ENCODE measurements around the gene HS6ST1. TPM values are rescaled to one million over a fixed set of nuclear protein-coding genes. Genes with fewer than 3 reads are reported as not detected.

HS6ST1 gene
- total and polyA plus RNA-seq, 4 donors: 17.9 to 31.9 (median 25.4) TPM

GRCh38 chr2:128233790-128234395 is 84.8 kb downstream of the HS6ST1 start:
- H3K27ac ChIP-seq (ENCODE audit: low read depth in 1 of 2, low read length in 2 of 2): peak overlapping the region in 1 of 2 donors; percentile 76
- no peaks in the 10 kb centered on the region for H3K27me3 ChIP-seq (ENCODE audit: control insufficient read depth in 4 of 4, insufficient read depth in 4 of 4, low read length in 3 of 4)
- H3K4me1 ChIP-seq (ENCODE audit: control insufficient read depth in 4 of 4, insufficient read depth in 4 of 4, low read length in 3 of 4): peaks cover 0 to 12% (median 7%) of the 10 kb centered on the region in 4 donors
- DNase-seq (ENCODE audit: low spot score): no peak
- H3K9ac ChIP-seq (ENCODE audit: low read depth in 1 of 2, low read length in 2 of 2): no peak overlapping the region
- TF ChIP-seq HNF4G (IDR thresholded peaks at IDR 0.05) (no peak), JUND (IDR thresholded peaks at IDR 0.05) (no peak), REST (IDR thresholded peaks at IDR 0.05) (no peak), TAF1 (conservative IDR thresholded peaks at IDR 0.05) (no peak), ATF3 (IDR thresholded peaks at IDR 0.05) (no peak), MAX (IDR thresholded peaks at IDR 0.05) (no peak), EGR1 (IDR thresholded peaks at IDR 0.05; ENCODE audit: low read depth in 2 of 2) (no peak), YY1 (IDR thresholded peaks at IDR 0.05) (no peak)
- no peaks in the 10 kb centered on the region for H3K36me3 ChIP-seq (ENCODE audit: control insufficient read depth in 4 of 4, insufficient read depth in 3 of 4, low read depth in 1 of 4, low read length in 3 of 4)
- H3K4me3 ChIP-seq (ENCODE audit: low read depth in 1 of 3, low read length in 3 of 3): peak overlapping the region in 1 of 3 donors; percentile 66
- H3K9me3 ChIP-seq (ENCODE audit: control insufficient read depth in 4 of 4, low read length in 3 of 4): no peaks in the 10 kb centered on the region
- WGBS: 34% methylated on average over 11 of the region's 11 CpGs

GRCh38 chr2:128232965-128233789 is 85.5 kb downstream of the HS6ST1 start:
- peak overlapping the region; percentile 54 to 85 for H3K9ac ChIP-seq (ENCODE audit: low read depth in 1 of 2, low read length in 2 of 2)
- WGBS: under 1% methylated on average over 84 of the region's 84 CpGs
- peaks cover 0 to 12% (median 7%) of the 10 kb centered on the region in 4 donors for H3K4me1 ChIP-seq (ENCODE audit: control insufficient read depth in 4 of 4, insufficient read depth in 4 of 4, low read length in 3 of 4)
- peak overlapping the region; percentile 63 to 66 (median 63) for H3K4me3 ChIP-seq (ENCODE audit: low read depth in 1 of 3, low read length in 3 of 3)
- peak overlapping the region; percentile 76 to 78 for H3K27ac ChIP-seq (ENCODE audit: low read depth in 1 of 2, low read length in 2 of 2)
- no peaks in the 10 kb centered on the region for H3K9me3 ChIP-seq (ENCODE audit: control insufficient read depth in 4 of 4, low read length in 3 of 4)
- DNase-seq (ENCODE audit: low spot score): peak; percentile 86
- no peaks in the 10 kb centered on the region for H3K36me3 ChIP-seq (ENCODE audit: control insufficient read depth in 4 of 4, insufficient read depth in 3 of 4, low read depth in 1 of 4, low read length in 3 of 4)
- H3K27me3 ChIP-seq (ENCODE audit: control insufficient read depth in 4 of 4, insufficient read depth in 4 of 4, low read length in 3 of 4): no peaks in the 10 kb centered on the region
- TF ChIP-seq REST (IDR thresholded peaks at IDR 0.05) (peak; percentile 20), GABPA (IDR thresholded peaks at IDR 0.05 in 1 of 2, conservative IDR thresholded peaks at IDR 0.05 in 1 of 2) (no peak), HNF4G (IDR thresholded peaks at IDR 0.05) (no peak), MAX (IDR thresholded peaks at IDR 0.05) (no peak), CTCF (IDR thresholded peaks at IDR 0.05; ENCODE audit: low read depth, low read length, missing input control) (peak; percentile 89), TAF1 (conservative IDR thresholded peaks at IDR 0.05) (no peak), NR2F2 (IDR thresholded peaks at IDR 0.05) (no peak), EGR1 (IDR thresholded peaks at IDR 0.05; ENCODE audit: low read depth in 2 of 2) (no peak), HNF4A (conservative IDR thresholded peaks at IDR 0.05) (no peak), SP1 (IDR thresholded peaks at IDR 0.05) (no peak), RAD21 (IDR thresholded peaks at IDR 0.05) (peak; percentile 78 to 86), FOXA1 (IDR thresholded peaks at IDR 0.05) (no peak), RXRA (IDR thresholded peaks at IDR 0.05) (peak in 1 of 2 donors; percentile 11), ATF3 (IDR thresholded peaks at IDR 0.05) (no peak), YY1 (IDR thresholded peaks at IDR 0.05) (peak; percentile 78), FOXA2 (IDR thresholded peaks at IDR 0.05) (no peak), JUND (IDR thresholded peaks at IDR 0.05) (no peak)
